HG03280 (cell line): Measurements from ENCODE around the gene TTC38.

Source experiments
- ATAC-seq: cut with Tn5 transposase; IDR thresholded peaks from one replicate; pipeline ENCODE4 v1.9.1; 2021; ENCODE audit warnings: mild to moderate bottlenecking, moderate library complexity; ENCODE audit not compliant: unreplicated experiment

The TTC38 gene

DNA sequence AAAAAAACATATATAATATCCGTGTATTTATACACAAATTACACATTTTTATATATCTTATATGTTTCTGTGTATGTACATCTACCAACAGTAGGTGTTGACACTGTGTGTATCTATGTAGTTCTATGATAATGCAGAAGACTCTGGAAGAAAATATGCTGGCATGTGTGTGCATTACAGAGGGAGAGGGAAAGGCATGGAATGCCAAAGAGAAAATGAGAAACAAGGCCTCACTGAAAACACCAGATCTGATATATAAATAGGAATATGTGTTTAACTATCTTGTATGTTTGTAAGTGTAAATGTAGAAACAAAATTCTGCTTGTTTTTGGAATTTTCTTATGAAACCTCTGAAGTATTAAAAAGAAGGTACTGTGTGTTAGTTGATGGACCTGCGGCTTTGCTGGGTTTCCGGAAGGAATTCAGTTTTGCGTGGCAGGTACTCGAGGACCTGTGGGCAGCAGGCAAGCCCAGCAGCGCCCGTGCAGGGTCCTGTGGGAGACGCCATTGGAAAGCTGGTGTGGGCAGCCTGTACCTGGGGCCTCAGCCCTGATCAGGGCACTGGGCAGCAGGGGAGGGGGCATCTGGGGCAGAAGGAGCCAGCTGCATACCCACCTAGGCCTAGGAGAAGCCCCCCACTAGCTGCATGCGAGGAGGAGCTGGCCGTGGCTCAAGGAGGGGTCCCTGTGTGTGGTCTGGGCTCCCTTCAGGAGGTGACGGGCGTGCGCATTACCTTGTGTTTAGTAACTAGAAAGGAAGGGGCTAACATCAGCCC is 60.1 kb downstream of the TTC38 start:
- no peak for ATAC-seq

DNA sequence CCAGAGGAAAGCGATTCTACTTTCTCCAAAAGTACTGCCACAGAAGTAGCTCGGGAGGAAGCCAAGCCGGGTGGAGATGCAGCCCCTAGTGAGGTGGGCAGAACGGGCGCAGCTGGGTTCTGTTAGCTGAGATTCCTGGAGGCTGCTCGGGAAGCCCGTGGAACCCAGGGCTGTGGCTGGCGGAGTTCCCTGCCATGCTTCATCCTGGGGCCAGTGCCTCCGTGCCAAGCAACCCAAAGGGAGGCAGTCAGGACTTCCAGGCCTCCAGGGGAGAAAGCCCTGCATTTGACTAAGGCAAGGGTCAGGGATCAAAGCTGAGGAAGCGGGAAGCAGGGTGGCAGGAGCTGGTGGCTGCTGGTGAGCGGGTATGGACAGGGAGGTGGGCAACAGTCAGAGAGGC is 61.0 kb downstream of the TTC38 start:
- ATAC-seq: no peak

DNA sequence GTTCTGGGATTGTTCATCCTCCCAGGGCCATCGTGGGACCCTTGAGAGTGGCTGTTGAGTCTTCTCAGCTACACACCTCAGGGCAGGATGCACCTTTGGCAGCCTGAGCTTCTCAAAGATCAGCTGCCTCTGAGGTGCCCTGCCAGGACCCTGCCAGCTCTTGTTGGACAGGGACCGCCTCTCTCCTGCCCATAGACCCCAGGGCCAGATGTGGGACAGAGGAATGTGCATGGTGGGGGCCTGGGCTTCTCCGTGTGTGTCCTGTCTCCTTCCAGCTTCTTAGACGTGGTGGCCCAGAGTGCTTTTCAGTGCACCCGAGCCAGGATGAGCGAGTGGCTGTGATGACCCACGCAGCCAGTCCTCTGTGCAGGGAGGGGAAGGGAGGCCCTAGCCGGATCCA is 61.8 kb downstream of the TTC38 start:
- no peak for ATAC-seq

DNA sequence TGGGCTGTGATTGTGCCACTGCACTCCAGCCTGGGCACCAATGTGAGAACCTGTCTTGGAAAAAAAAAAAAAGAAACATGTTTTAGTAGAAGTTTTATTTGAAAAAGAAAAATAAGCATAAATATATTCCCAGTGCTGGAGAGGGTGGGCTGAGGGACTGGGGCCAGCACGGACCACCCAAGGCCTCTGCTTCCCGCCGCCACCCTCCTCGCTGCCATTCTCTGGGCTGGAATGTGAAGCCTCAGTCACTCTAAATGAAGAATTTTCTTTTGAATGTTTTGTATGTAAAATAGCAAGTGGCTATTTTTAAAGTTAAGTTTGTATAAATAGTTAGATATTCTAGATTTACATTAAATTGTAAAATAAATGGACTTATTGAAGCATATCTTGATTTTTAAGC is 62.6 kb downstream of the TTC38 start:
- ATAC-seq: no peak

DNA sequence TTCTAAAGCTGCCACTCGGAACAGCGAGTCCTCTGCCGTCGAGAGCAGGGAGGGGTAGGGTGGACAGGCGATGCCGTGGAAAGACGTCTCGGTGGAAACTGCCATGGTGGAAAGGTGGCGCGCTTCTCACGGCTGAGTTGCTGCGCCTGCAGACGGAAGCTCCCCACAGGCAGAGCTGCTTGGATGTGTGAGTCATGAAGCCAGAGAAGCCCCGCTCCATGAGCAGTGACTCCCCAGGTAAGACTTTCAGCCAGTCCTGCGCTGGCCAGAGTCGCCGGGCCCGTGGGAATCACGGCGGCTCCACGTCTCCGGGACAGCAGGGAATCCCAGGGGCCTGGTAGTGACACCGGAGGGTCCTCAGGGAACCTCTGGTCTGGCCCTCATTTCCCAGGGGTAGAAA is 63.7 kb downstream of the TTC38 start:
- ATAC-seq: no peak

DNA sequence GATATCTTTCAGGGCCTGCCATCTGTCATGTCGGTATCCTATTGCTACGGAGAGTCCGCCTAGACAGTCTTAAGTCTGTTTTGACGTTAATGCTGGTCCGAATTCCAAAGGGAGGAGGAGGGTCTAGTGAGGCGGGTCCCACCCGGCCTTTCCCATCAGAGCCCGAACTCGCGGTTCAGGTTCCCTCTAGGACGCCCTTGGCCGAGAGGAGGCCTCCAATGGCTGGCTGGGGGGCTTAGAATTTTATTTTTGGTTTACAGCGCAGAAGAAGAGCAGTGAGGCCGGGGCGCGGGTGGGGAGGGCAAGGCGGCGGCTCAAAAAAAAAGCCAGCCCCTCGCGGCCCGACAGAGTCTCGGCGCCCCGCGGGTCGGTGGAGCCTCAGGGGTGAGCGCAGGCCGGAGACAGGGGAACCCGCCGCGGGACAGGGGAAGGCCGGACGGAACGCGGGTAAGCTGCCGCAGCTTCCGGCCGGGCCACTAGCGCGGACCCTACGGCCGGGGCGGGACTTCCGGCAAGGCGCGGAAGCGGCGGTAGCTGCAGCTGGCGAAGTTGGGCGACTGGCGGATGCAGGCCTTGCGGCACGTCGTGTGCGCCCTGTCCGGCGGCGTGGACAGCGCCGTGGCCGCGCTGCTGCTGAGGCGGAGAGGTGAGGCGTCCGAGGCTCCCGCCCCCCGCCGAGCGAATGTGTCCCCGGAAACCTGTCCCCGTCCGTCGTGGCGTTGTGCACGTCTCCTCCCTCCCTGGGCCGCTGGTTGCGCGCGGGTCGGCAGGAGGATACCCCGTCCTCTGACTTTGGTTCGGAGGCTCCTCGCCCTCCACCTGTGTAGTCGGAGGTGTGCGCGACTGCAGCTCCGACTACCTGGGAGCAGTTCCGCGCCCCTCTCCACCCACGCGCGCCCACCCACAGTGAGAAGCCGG is 67.7 kb downstream of the TTC38 start, which contains the start of gene TRMU:
Gene TRMU (plus strand): TSS at position 514 of the 918 bp plus-strand sequence. CDS start 51 bp downstream, at position 565.
- ATAC-seq: peak; percentile 89

DNA sequence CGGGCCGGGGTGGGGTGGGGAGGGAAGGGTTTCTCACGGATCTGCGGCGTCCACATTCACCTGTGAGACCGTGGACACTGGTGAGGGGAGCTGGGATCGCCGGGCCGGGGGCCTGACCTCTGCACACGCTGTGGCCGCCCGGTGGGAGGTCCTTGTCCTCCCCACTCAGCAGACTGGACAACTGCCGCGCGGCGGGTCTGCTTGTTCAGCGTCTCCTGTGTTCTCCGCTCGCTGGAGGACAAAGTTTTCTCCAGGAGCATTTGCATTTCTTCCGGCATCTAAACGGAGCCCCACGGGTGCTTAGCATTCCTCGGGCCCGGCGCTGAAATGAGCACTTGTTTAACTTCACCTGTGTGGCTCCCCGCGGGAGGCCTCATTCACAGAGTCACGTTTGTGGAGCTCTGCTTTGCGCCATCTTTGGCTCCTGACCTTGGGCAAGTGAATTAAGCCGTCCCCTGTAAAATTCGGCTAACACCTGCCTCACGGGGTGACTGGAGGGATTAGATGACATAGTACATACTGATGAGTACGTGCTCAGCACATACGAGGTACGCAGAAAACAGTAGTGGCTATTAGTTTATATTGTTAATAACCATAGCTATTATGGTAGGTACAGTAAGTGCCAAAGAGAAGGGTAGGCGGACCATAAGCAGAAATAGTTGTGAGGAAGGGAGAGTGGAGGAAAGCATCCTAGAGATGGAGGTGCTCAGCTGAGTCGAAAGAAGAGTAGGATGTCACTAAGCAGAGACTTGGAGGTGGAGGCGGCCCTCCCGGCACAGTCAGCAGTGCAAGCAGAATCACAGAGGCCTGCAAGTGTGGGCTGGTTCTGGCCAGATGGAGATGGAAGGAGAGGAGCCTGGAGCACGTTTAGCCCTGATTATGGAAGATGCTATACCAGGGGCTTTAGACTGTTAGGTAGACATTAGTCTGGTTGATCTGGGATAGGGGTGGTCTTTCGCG is 68.6 kb downstream of the TTC38 start:
- ATAC-seq: no peak

DNA sequence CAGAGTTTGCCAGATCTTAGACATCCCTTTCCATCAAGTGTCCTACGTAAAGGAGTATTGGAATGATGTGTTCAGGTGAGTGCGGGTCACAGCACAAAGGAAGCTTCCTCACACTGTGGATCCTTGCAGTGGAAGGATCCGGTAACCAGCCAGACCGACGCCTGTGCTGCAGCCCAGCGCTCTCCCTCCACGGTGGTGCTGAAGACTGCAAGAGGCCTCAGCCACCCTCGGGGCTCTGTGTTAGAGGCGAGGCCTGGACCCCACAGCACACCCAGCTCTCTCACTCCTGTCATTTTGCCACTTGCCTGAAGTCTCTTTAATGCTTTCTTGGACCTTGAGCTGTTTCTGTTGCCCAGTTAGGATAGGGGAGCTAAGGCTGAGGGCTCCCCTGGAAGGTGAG is 70.1 kb downstream of the TTC38 start:
- no peak for ATAC-seq

DNA sequence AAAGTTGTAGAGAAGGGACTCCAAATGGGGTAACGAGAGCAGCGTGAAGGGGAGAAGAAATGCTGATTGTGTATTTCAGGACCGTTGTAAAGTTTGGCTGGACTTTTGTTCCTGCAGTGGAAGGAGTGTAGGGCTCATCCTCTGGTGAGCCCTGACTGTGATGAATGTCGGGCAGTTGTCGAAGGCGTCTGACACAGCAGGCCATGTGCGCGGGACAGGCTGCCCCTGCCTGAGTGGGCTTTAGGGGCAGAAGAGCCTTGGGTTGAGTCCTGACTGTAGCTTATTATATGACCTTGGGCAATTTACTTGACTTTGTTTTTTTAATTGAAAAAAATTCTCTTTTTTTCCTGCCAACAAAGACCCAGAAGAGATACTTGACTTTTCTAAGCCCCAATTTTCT is 70.8 kb downstream of the TTC38 start:
- no peak for ATAC-seq

DNA sequence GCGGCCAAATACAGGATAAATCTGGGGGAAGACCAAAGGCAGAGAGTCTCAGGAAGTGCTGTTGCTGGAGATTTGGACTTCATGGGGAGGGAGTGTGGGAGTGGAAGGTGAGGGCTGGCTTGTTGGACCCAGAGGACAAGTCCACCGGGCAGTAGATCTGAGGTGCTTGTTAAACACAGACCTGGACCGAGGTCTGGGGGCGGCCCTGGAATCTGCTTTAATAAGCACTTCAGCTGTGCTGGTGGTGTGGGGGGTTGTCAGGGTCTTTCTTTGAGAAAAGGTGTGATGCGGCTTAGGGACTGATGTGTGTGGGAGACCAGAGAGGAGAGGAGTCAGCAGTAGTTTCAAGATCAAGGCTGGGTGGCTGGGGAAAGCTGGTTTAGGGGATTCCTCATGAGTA is 72.1 kb downstream of the TTC38 start:
- no peak for ATAC-seq

DNA sequence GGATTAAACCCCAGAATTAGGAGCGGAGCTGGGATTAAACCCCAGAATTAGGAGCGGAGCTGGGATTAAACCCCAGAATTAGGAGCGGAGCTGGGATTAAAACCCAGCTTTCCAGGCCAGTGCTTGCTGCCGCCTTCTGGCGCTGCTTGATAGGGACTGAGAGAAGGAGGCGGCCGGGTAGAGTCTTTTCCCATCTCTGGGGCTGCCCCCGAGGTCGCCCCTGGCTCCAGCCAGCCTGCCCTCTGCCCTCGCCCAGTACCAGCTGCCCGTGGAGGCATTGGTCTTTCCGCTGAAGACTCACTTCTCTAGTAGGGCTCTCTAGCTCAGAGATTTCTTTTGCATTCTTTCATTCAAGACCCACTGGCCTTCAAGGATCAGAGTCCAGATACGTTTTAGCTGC is 72.9 kb downstream of the TTC38 start:
- ATAC-seq: no peak
